ENCODE results near the gene MALT1.

MALT1 gene

GRCh38 chr18:58674863-58675472, 3.7 kb downstream of the MALT1 start:
- no peak for DNase-seq
- Histone ChIP-seq H3K27me3 (replicated peaks; ENCODE audit: insufficient read depth, low read length) (no peaks in the 10 kb centered on the region), H3K36me3 (replicated peaks; ENCODE audit: insufficient read depth, low read length) (no peaks in the 10 kb centered on the region; the same call in 1 of the 2 replicates), H2AFZ (ENCODE audit: low read length) (no peak overlapping the region), H3K27ac (ENCODE audit: low read length) (no peak overlapping the region), H3K9me3 (replicated peaks; ENCODE audit: insufficient read depth, low read length) (no peaks in the 10 kb centered on the region), H3K4me1 (ENCODE audit: low read length) (peaks cover 17% of the 10 kb centered on the region), H3K9ac (ENCODE audit: low read length) (no peak overlapping the region), H3K4me2 (ENCODE audit: low read depth, low read length) (no peak overlapping the region), H4K20me1 (ENCODE audit: insufficient read depth, low read length) (no peaks in the 10 kb centered on the region), H3K4me3 (ENCODE audit: low read length) (no peak overlapping the region), H3K9me2 (replicated peaks; ENCODE audit: insufficient read depth, low read length) (no peaks in the 10 kb centered on the region), H3F3A (ENCODE audit: insufficient read depth, low read length) (peaks cover 7% of the 10 kb centered on the region), H3K79me2 (ENCODE audit: low read length) (peaks cover 82% of the 10 kb centered on the region)
- no peak for TF ChIP-seq EZH2phosphoT487 (IDR thresholded peaks at IDR 0.05; ENCODE audit: low read length)
- TF ChIP-seq CTCF (IDR thresholded peaks at IDR 0.05; ENCODE audit: low read length), result no peak
- TF ChIP-seq EZH2 (optimal IDR thresholded peaks at IDR 0.05; ENCODE audit: low read depth, low read length), result no peak

- H3K4me3 ChIP-seq (ENCODE audit: low read length), result no peak overlapping the region
- no peak for DNase-seq
- no peak overlapping the region for H3K4me2 ChIP-seq (ENCODE audit: low read depth, low read length)
- no peak overlapping the region for H3K27ac ChIP-seq (ENCODE audit: low read length)
- H3K4me1 ChIP-seq (ENCODE audit: low read length), result peaks cover 10% of the 10 kb centered on the region
- no peaks in the 10 kb centered on the region for H3K9me2 ChIP-seq (replicated peaks; ENCODE audit: insufficient read depth, low read length)
- no peak overlapping the region for H2AFZ ChIP-seq (ENCODE audit: low read length)
- no peaks in the 10 kb centered on the region for H3K27me3 ChIP-seq (replicated peaks; ENCODE audit: insufficient read depth, low read length)
- no peaks in the 10 kb centered on the region for H4K20me1 ChIP-seq (ENCODE audit: insufficient read depth, low read length)
- no peaks in the 10 kb centered on the region for H3K9me3 ChIP-seq (replicated peaks; ENCODE audit: insufficient read depth, low read length)
- TF ChIP-seq EZH2phosphoT487 (IDR thresholded peaks at IDR 0.05; ENCODE audit: low read length) (no peak), CTCF (IDR thresholded peaks at IDR 0.05; ENCODE audit: low read length) (no peak), EZH2 (optimal IDR thresholded peaks at IDR 0.05; ENCODE audit: low read depth, low read length) (no peak)
- no peaks in the 10 kb centered on the region for H3F3A ChIP-seq (ENCODE audit: insufficient read depth, low read length)
- peaks cover 93% of the 10 kb centered on the region for H3K79me2 ChIP-seq (ENCODE audit: low read length)
- no peaks in the 10 kb centered on the region; the same call in 1 of the 2 replicates for H3K36me3 ChIP-seq (replicated peaks; ENCODE audit: insufficient read depth, low read length)
- no peak overlapping the region for H3K9ac ChIP-seq (ENCODE audit: low read length)
These were observed 5.0 kb downstream of the MALT1 start for GRCh38 chr18:58676270-58676669.

- H3K4me1 ChIP-seq (ENCODE audit: low read length), result no peaks in the 10 kb centered on the region
- H3K9ac ChIP-seq (ENCODE audit: low read length), result no peak overlapping the region
- no peaks in the 10 kb centered on the region for H3F3A ChIP-seq (ENCODE audit: insufficient read depth, low read length)
- H3K9me2 ChIP-seq (replicated peaks; ENCODE audit: insufficient read depth, low read length), result no peaks in the 10 kb centered on the region
- no peak overlapping the region for H3K27ac ChIP-seq (ENCODE audit: low read length)
- H3K27me3 ChIP-seq (replicated peaks; ENCODE audit: insufficient read depth, low read length), result no peaks in the 10 kb centered on the region
- H4K20me1 ChIP-seq (ENCODE audit: insufficient read depth, low read length), result no peaks in the 10 kb centered on the region
- no peak overlapping the region for H3K4me3 ChIP-seq (ENCODE audit: low read length)
- TF ChIP-seq EZH2 (optimal IDR thresholded peaks at IDR 0.05; ENCODE audit: low read depth, low read length) (no peak), EZH2phosphoT487 (IDR thresholded peaks at IDR 0.05; ENCODE audit: low read length) (no peak), CTCF (IDR thresholded peaks at IDR 0.05; ENCODE audit: low read length) (no peak)
- H2AFZ ChIP-seq (ENCODE audit: low read length), result no peak overlapping the region
- H3K36me3 ChIP-seq (replicated peaks; ENCODE audit: insufficient read depth, low read length), result peaks cover 3% of the 10 kb centered on the region; the same call in 1 of the 2 replicates
- no peaks in the 10 kb centered on the region for H3K9me3 ChIP-seq (replicated peaks; ENCODE audit: insufficient read depth, low read length)
- DNase-seq, result no peak
- peaks cover 92% of the 10 kb centered on the region for H3K79me2 ChIP-seq (ENCODE audit: low read length)
- H3K4me2 ChIP-seq (ENCODE audit: low read depth, low read length), result no peak overlapping the region
These were observed 11.3 kb downstream of the MALT1 start for GRCh38 chr18:58682429-58683069.
